Endothelial cell of umbilical vein (primary cell): ENCODE results near the gene ST6GAL1. TPM values are rescaled to one million over a fixed set of nuclear protein-coding genes. Genes with fewer than 3 reads are reported as not detected.

ENCODE experiments used
- BruUV-seq: library from RNA; stranded (reverse); fragments of 400-500 nt; replicated peaks from 2 replicates; lab custom pipeline; 2021; lab: Mats Ljungman, UMichigan
- CTCF ChIA-PET: fragments of 300-600, 350-600 bp; sonication (Branson Sonifier 250); formaldehyde crosslinking; loops from one replicate; lab custom pipeline; 2021; ENCODE audit warnings: antibody characterized with exemption, inconsistent platforms; lab: Charles Lee
- POLR2A ChIA-PET: fragments of 300-600, 350-600 bp; sonication (Branson Sonifier 250); formaldehyde crosslinking; loops from one replicate; lab custom pipeline; 2021; ENCODE audit warnings: antibody characterized with exemption, inconsistent platforms; lab: Charles Lee
- DNase-seq: peaks from one replicate; pipeline ENCODE4 v3.0.0-alpha.2; 2011; ENCODE audit warnings: low read depth, low spot score
- FAIRE-seq: peaks from 2 replicates; lab custom pipeline; 2011; peaks lifted over from hg19 to GRCh38; lab: Jason Lieb, UNC
- H2AFZ ChIP-seq: 2 replicates; pipeline ENCODE4 v1.6.0; 2012; ENCODE audit warnings: low read depth, low read length, control low read depth, inconsistent platforms
- H3K27ac ChIP-seq: 2 replicates; pipeline ENCODE4 v1.5.1; 2011; ENCODE audit warnings: low read depth, mild to moderate bottlenecking, control low read depth, low read length, moderate library complexity; ENCODE audit not compliant: insufficient read depth
- H3K27me3 ChIP-seq, 2 experiments: 2 replicates each; pipeline versions ENCODE4 v1.6.0 to v1.6.1; 2011; ENCODE audit warnings: low read length in 2 of 2, mixed read lengths in 1 of 2; ENCODE audit not compliant: control insufficient read depth in 2 of 2, insufficient read depth in 2 of 2
- H3K36me3 ChIP-seq, 2 experiments: 2 replicates in 1 of 2; 3 replicates in 1 of 2; pipeline ENCODE4 v1.5.1; 2011; ENCODE audit warnings: low read length in 2 of 2, mild to moderate bottlenecking in 1 of 2, moderate library complexity in 1 of 2; ENCODE audit not compliant: control insufficient read depth in 2 of 2, insufficient read depth in 2 of 2; ENCODE audit errors: extremely low read depth in 1 of 2
- H3K4me1 ChIP-seq: 3 replicates; pipeline ENCODE4 v1.5.1; 2011; ENCODE audit warnings: mild to moderate bottlenecking, low read length; ENCODE audit not compliant: control insufficient read depth, insufficient read depth; ENCODE audit errors: extremely low read depth
- H3K4me2 ChIP-seq: 2 replicates; pipeline ENCODE4 v1.6.1; 2011; ENCODE audit warnings: low read length, control low read depth, mixed read lengths; ENCODE audit not compliant: insufficient read depth
- H3K4me3 ChIP-seq, 3 experiments: fragments of 200-600 bp in 1 of 3; sonication (generic), shearing (Covaris generic) in 1 of 3; replicated peaks in 1 of 3; 2 replicates each; pipeline ENCODE4 v1.5.1; 2011 to 2016; ENCODE audit warnings: control low read depth in 3 of 3, low read length in 3 of 3, mild to moderate bottlenecking in 2 of 3, inconsistent platforms in 1 of 3, low read depth in 1 of 3, moderate library complexity in 1 of 3; ENCODE audit not compliant: insufficient read depth in 1 of 3
- H3K79me2 ChIP-seq: 2 replicates; pipeline ENCODE4 v1.6.0; 2012; ENCODE audit warnings: low read length, inconsistent platforms; ENCODE audit not compliant: control insufficient read depth, insufficient read depth
- H3K9ac ChIP-seq: replicated peaks from 2 replicates; pipeline ENCODE3; 2011; ENCODE audit warnings: low read length, control low read depth; ENCODE audit not compliant: insufficient read depth; ENCODE audit errors: extremely low read depth
- H3K9me1 ChIP-seq: replicated peaks from 3 replicates; pipeline ENCODE4 v1.6.0; 2011; ENCODE audit warnings: mild to moderate bottlenecking, low read length; ENCODE audit not compliant: control insufficient read depth, insufficient read depth; ENCODE audit errors: extremely low read depth
- H3K9me3 ChIP-seq: replicated peaks from 2 replicates; pipeline ENCODE4 v1.5.1; 2012; ENCODE audit warnings: low read length, inconsistent platforms; ENCODE audit not compliant: control insufficient read depth, insufficient read depth
- H4K20me1 ChIP-seq: replicated peaks from 2 replicates; pipeline ENCODE3; 2011; ENCODE audit warnings: mild to moderate bottlenecking, low read length; ENCODE audit not compliant: control insufficient read depth, insufficient read depth; ENCODE audit errors: extremely low read depth
- CTCF ChIP-seq, 2 donors: IDR thresholded peaks; 1 replicate in 1 of 2; 2 replicates in 1 of 2; pipeline ENCODE4 v1.5.1; 2011; ENCODE audit warnings: low read length in 2 of 2, mild to moderate bottlenecking in 2 of 2, moderate library complexity in 2 of 2, control low read depth in 1 of 2, inconsistent platforms in 1 of 2, low read depth in 1 of 2; ENCODE audit not compliant: insufficient read depth in 1 of 2; ENCODE audit errors: extremely low read depth in 1 of 2
- EZH2 ChIP-seq: IDR thresholded peaks from 2 replicates; pipeline ENCODE4 v1.6.1; 2012; ENCODE audit warnings: borderline replicate concordance, low read depth, mild to moderate bottlenecking, moderate library complexity, low read length, inconsistent platforms; ENCODE audit not compliant: severe bottlenecking
- GATA2 ChIP-seq: IDR thresholded peaks from 2 replicates; pipeline ENCODE4 v1.7.0; 2011; ENCODE audit warnings: low read depth, mild to moderate bottlenecking, moderate library complexity, mixed read lengths, low read length; ENCODE audit not compliant: insufficient read length, insufficient read depth
- MYC ChIP-seq: IDR thresholded peaks from one replicate; pipeline ENCODE4 v1.6.1; 2011; ENCODE audit warnings: mild to moderate bottlenecking, low read depth, low read length
- POLR2A ChIP-seq: IDR thresholded peaks from 2 replicates; pipeline ENCODE4 v1.6.1; 2012; ENCODE audit warnings: low read depth, mild to moderate bottlenecking, control low read depth, low read length
- POLR2AphosphoS5 ChIP-seq: IDR thresholded peaks from 2 replicates; pipeline ENCODE4 v1.6.1; 2012; ENCODE audit warnings: low read depth, mild to moderate bottlenecking, control low read depth, low read length, moderate library complexity; ENCODE audit not compliant: insufficient read depth
- dilution Hi-C: fragments of 300-500 bp; cut with MboI; formaldehyde crosslinking; loops from one replicate; pipeline ENCODE4 v1.15.0; 2019; ENCODE audit warnings: low sequenced_read_pairs; ENCODE audit not compliant: extremely low pct_ligation_motif_present
- intact Hi-C: fragments of 100-400 bp; cut with micrococcal nuclease; formaldehyde crosslinking; loops from one replicate; pipeline ENCODE4 v1.10.0; 2022
- polyA plus RNA-seq, 4 experiments: library from polyadenylated mRNA; depleted of rRNA in 3 of 4; stranded (reverse) in 3 of 4; unstranded in 1 of 4; fragments of >200 nt; gene quantifications; 2 replicates each; pipeline versions ENCODE4 v1.2.1 to v1.2.3, GENCODE V29; 2011 to 2012; ENCODE audit warnings: missing spikeins in 1 of 4
- total RNA-seq: library from RNA; stranded (reverse); gene quantifications from 2 replicates; pipeline ENCODE4 v1.2.3, GENCODE V29; 2021
- TF ChIP-seq, protein P1 (sequence below): IDR thresholded peaks from 2 replicates; pipeline ENCODE4 v1.6.1; 2011; ENCODE audit not compliant: insufficient read depth, insufficient read length

ST6GAL1 gene
- total and polyA plus RNA-seq, 2 donors (not counting 3 experiments of a cell fraction or from before 2014, with no cell fraction given), result 63.9 to 101 TPM

DNA sequence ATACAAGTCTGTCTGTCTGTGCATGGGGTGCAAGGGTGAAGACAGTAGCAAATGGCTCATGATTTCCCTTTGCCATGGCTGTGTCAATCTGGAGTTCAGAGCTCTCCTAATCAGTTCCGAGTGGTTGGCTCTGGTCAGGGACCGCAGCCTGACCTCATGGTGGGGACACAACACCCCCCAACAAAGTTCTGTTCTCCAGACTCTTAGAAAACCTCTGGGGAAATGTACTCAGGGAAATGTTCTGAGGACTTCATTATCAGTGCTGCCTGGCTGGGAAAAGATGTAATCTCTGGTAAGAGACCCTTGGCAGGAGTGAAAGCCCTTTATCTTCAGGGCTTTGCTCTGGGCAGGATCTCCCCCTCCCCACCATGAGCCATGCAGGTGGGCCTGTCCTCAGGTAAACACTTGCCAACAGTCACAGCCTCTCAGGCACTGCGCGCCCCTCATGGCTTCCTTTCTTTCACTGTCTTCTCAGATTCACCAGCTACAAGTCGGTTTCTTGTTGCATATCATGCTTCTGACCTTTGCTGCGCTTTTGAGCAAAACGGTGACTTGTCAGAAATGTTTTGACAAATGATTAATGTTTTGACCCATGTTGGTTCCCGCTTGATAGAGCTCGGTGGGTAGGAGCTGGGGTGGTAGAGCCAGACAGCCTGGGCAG lies 95.5 kb downstream of the ST6GAL1 start:
- BruUV-seq, result no TSS peak
- H3K9me3 ChIP-seq, result no peaks in the 10 kb centered on the region
- FAIRE-seq (peak; percentile 15), DNase-seq (no peak)
- H3K4me3 ChIP-seq, result no peak overlapping the region
- ChIA-PET POLR2A (no interaction called here), CTCF (interaction anchor here (1.2 kb wide), 2 partner anchors 9 to 16 kb away, joined by 3 to 5 read pairs; no protein-coding TSS in a partner anchor)
- H4K20me1 ChIP-seq, result peaks cover 3% of the 10 kb centered on the region
- H3K79me2 ChIP-seq, result peaks cover 3% of the 10 kb centered on the region
- no peak overlapping the region for H3K4me2 ChIP-seq
- dilution Hi-C loops (no loop called here), intact Hi-C loops (no loop called here)
- TF ChIP-seq, protein P1, sequence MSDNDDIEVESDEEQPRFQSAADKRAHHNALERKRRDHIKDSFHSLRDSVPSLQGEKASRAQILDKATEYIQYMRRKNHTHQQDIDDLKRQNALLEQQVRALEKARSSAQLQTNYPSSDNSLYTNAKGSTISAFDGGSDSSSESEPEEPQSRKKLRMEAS, result no peak
- TF ChIP-seq GATA2 (no peak), EZH2 (no peak), POLR2AphosphoS5 (no peak), POLR2A (no peak), MYC (no peak), CTCF (IDR thresholded peaks at IDR 0.05; ENCODE audit: extremely low read depth in 1 of 2, insufficient read depth in 1 of 2, low read depth in 1 of 2, low read length in 2 of 2) (no peak)
- no peaks in the 10 kb centered on the region for H3K9me1 ChIP-seq
- H3K27me3 ChIP-seq, result no peaks in the 10 kb centered on the region
- no peak overlapping the region for H2AFZ ChIP-seq
- H3K36me3 ChIP-seq, result peaks cover 0 to under 1% of the 10 kb centered on the region in 2 experiments
- no peak overlapping the region for H3K9ac ChIP-seq
- H3K27ac ChIP-seq, result no peak overlapping the region
- no peaks in the 10 kb centered on the region for H3K4me1 ChIP-seq
